Measurements from ENCODE around the gene STK32C. TPM values are rescaled to one million over a fixed set of nuclear protein-coding genes. Genes with fewer than 3 reads are reported as not detected.

STK32C gene
- total and polyA plus RNA-seq, 2 of the 4 experiments (the other 2 are of a cell fraction), result 5.0 to 8.3 TPM

DNA sequence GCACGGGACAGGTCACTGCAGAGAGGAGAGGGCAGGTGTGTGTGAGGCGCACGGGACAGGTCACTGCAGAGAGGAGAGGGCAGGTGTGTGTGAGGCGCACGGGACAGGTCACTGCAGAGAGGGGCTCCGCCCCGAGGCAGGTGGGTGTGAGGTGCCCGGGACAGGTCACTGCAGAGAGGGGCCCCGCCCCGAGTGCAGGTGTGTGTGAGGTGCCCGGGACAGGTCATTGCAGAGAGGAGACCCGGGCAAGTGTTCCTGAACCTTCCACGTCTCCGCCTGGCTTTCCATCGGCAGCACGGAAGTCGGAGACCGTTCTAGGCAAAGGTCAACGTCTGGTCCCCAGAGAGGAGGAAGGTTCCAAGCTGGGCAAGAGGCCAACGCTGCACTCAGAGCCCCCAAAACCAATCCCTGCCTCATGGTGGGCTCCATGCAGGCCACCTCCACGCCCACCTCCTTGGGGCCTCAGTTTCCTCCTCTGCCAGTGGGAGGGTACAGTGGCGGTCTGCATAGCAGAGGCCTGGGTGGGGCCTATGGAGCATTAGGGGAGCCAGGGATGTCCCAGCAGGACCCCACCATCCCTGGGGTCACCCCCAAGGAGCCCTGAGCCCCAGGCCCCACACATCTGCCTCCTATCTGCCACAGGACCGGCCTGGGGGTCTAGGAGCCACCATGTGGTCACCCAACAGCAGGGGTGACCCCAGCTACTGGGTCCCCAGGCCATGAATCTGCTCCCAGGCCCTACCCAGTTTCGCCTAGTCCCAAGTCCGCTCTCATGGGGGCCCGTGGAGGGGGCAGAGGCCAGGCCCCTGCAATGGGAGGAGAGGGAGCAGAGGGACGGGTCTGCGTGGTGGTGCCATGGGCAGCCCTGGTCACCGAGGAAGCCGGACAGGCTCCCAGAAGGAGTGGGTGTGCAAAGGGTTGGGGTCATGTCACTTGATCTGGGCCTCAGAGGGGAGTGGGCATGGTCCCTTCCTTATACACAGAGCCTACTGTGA is 57.0 kb downstream of the STK32C start:
- Histone ChIP-seq H4K8ac (ENCODE audit: low read depth in 2 of 2, low read length in 2 of 2) (no peak overlapping the region), H3K9me1 (ENCODE audit: insufficient read depth, low read length) (no peaks in the 10 kb centered on the region), H2BK20ac (ENCODE audit: low read depth, low read length) (no peak overlapping the region), H3K14ac (replicated peaks; ENCODE audit: low read depth, low read length) (no peak overlapping the region), H3K27ac (ENCODE audit: insufficient read depth, low read length) (no peak overlapping the region), H3K4ac (ENCODE audit: low read depth, low read length) (no peak overlapping the region), H3K9ac (ENCODE audit: low read depth, low read length) (no peak overlapping the region), H3K4me1 (ENCODE audit: control insufficient read depth, insufficient read depth, low read length) (no peaks in the 10 kb centered on the region), H2AK5ac (ENCODE audit: low read depth, low read length) (no peak overlapping the region), H2AK9ac (replicated peaks; ENCODE audit: low read depth, low read length, poor library complexity) (no peak overlapping the region), H3K4me2 (ENCODE audit: low read depth, low read length) (no peak overlapping the region), H2BK15ac (ENCODE audit: low read depth, low read length) (no peak overlapping the region), H3K79me1 (ENCODE audit: low read depth in 1 of 2, low read length in 2 of 2) (no peaks in the 10 kb centered on the region), H2BK120ac (ENCODE audit: low read depth, low read length) (no peak overlapping the region), H2AFZ (replicated peaks; ENCODE audit: low read length, poor library complexity) (no peak overlapping the region), H2BK5ac (ENCODE audit: low read depth, low read length, poor library complexity, severe bottlenecking) (no peak overlapping the region), H3K18ac (ENCODE audit: low read depth, low read length) (no peak overlapping the region), H3K4me3 (ENCODE audit: insufficient read depth, low read depth, low read length) (no peak overlapping the region), H4K5ac (ENCODE audit: low read depth, low read length) (no peak overlapping the region), H4K20me1 (ENCODE audit: insufficient read depth, low read length) (no peaks in the 10 kb centered on the region), H3K36me3 (ENCODE audit: control insufficient read depth, insufficient read depth, low read length) (no peaks in the 10 kb centered on the region), H3K23ac (ENCODE audit: low read depth, low read length) (no peak overlapping the region), H3K56ac (ENCODE audit: extremely low read depth, insufficient read depth, low read length) (no peak overlapping the region), H3K9me3 (ENCODE audit: control insufficient read depth, insufficient read depth, low read length) (no peaks in the 10 kb centered on the region), H4K91ac (ENCODE audit: insufficient read depth, low read depth, low read length) (no peak overlapping the region), H3K27me3 (ENCODE audit: control insufficient read depth, insufficient read depth, low read length) (no peaks in the 10 kb centered on the region; the same call in 1 of the 2 replicates)
- CTCF ChIA-PET, result no interaction called here
- ATAC-seq (ENCODE audit: low read depth) (no peak), DNase-seq (no peak)
- dilution Hi-C loops (cut with HindIII; ENCODE audit: low sequenced_read_pairs, unreplicated experiment) (no loop called here), intact Hi-C loops (cut with micrococcal nuclease) (no loop called here), in situ Hi-C loops (cut with MboI; ENCODE audit: low sequenced_read_pairs) (no loop called here)
- 88% methylated on average over 7 of the region's 30 CpGs; no CpG with 5 or more reads in 1 of the 2 experiments for WGBS, 2 experiments (ENCODE audit: extremely low coverage in 2 of 2, insufficient read length in 1 of 2)
- POLR2A ChIA-PET (ENCODE audit: unreplicated experiment), result no interaction called here
- TF ChIP-seq MAZ (IDR thresholded peaks at IDR 0.05; ENCODE audit: borderline replicate concordance, low read depth, low read length) (no peak), CHD1 (IDR thresholded peaks at IDR 0.05; ENCODE audit: low read depth, low read length) (no peak), FOS (IDR thresholded peaks at IDR 0.05; ENCODE audit: low read depth, low read length) (no peak), RCOR1 (IDR thresholded peaks at IDR 0.05; ENCODE audit: insufficient replicate concordance, low read length) (no peak), NFE2L2 (IDR thresholded peaks at IDR 0.05; ENCODE audit: low read depth, low read length) (no peak), RAD21 (IDR thresholded peaks at IDR 0.05; ENCODE audit: low read length) (no peak), CEBPB (IDR thresholded peaks at IDR 0.05; ENCODE audit: low read depth, low read length) (no peak), POLR2A (IDR thresholded peaks at IDR 0.05; ENCODE audit: low read depth, low read length) (no peak)
- TF ChIP-seq, protein P1, sequence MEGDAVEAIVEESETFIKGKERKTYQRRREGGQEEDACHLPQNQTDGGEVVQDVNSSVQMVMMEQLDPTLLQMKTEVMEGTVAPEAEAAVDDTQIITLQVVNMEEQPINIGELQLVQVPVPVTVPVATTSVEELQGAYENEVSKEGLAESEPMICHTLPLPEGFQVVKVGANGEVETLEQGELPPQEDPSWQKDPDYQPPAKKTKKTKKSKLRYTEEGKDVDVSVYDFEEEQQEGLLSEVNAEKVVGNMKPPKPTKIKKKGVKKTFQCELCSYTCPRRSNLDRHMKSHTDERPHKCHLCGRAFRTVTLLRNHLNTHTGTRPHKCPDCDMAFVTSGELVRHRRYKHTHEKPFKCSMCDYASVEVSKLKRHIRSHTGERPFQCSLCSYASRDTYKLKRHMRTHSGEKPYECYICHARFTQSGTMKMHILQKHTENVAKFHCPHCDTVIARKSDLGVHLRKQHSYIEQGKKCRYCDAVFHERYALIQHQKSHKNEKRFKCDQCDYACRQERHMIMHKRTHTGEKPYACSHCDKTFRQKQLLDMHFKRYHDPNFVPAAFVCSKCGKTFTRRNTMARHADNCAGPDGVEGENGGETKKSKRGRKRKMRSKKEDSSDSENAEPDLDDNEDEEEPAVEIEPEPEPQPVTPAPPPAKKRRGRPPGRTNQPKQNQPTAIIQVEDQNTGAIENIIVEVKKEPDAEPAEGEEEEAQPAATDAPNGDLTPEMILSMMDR (conservative IDR thresholded peaks at IDR 0.05; ENCODE audit: low read depth, low read length), result no peak
- BruUV-seq (replicated peaks), result no TSS peak
